K562 (cell line): ENCODE measurements around the gene RNF121. TPM values are rescaled to one million over a fixed set of nuclear protein-coding genes. Genes with fewer than 3 reads are reported as not detected.

ENCODE experiments used
- ATAC-seq: fragments of 200-7000 bp; cut with Tn5 transposase; 3 replicates; pipeline ENCODE4 v1.9.1; 2020; ENCODE audit warnings: moderate library complexity
- BruUV-seq: library from RNA; stranded (reverse); fragments of 400-500 nt; replicated peaks from 2 replicates; lab custom pipeline; 2021; lab: Mats Ljungman, UMichigan
- CTCF ChIA-PET: fragments of 300-600 bp; formaldehyde crosslinking; extraction: SDS; loops from one replicate; lab custom pipeline; 2021; ENCODE audit warnings: low intra/inter-chr PET ratio; lab: Yijun Ruan, JAX
- POLR2A ChIA-PET: fragments of 300-600, 350-650 bp; sonication (Branson Sonifier 250); formaldehyde crosslinking; extraction: SDS; loops from one replicate; lab custom pipeline; 2021; ENCODE audit warnings: antibody characterized with exemption, inconsistent platforms; lab: Yijun Ruan, JAX
- DNase-seq, 4 experiments: peaks; one replicate each; pipeline versions ENCODE4 v3.0.0 to v3.0.0-alpha.2; 2011 to 2018; ENCODE audit warnings: low spot score in 3 of 4, mixed read lengths in 3 of 4; ENCODE audit errors: extremely low read depth in 1 of 4
- FAIRE-seq: peaks from 2 replicates; lab custom pipeline; 2011; peaks lifted over from hg19 to GRCh38; lab: Jason Lieb, UNC
- H2AFZ ChIP-seq: 2 replicates; pipeline ENCODE4 v1.6.0; 2011; ENCODE audit warnings: low read depth, low read length, control low read depth, inconsistent platforms
- H3K27ac ChIP-seq: fragments of 200-600 bp; 3 replicates; pipeline ENCODE4 v1.8.0; 2011; ENCODE audit warnings: low read depth, mild to moderate bottlenecking, control low read depth, inconsistent platforms, low read length, moderate library complexity, mixed read lengths; ENCODE audit errors: extremely low read depth
- H3K27me3 ChIP-seq, 2 experiments: fragments of 300-600 bp in 1 of 2; 2 replicates in 1 of 2; 3 replicates in 1 of 2; pipeline versions ENCODE4 v1.6.0 to v1.8.0; 2011; ENCODE audit warnings: inconsistent platforms in 2 of 2, low read length in 2 of 2, mild to moderate bottlenecking in 1 of 2, mixed read lengths in 1 of 2, moderate library complexity in 1 of 2; ENCODE audit not compliant: control insufficient read depth in 2 of 2, insufficient read depth in 2 of 2
- H3K36me3 ChIP-seq: fragments of 300-600 bp; 3 replicates; pipeline ENCODE4 v1.8.0; 2011; ENCODE audit warnings: mild to moderate bottlenecking, low read length, inconsistent platforms; ENCODE audit not compliant: control insufficient read depth, insufficient read depth
- H3K4me1 ChIP-seq, 2 experiments: fragments of 200-600 bp in 1 of 2; replicated peaks in 1 of 2; 2 replicates in 1 of 2; 3 replicates in 1 of 2; pipeline versions ENCODE4 v1.5.1 to v1.8.0; 2011; ENCODE audit warnings: inconsistent platforms in 2 of 2, low read length in 2 of 2, mild to moderate bottlenecking in 1 of 2, mixed read lengths in 1 of 2, moderate library complexity in 1 of 2; ENCODE audit not compliant: control insufficient read depth in 2 of 2, insufficient read depth in 2 of 2
- H3K4me2 ChIP-seq: 2 replicates; pipeline ENCODE4 v1.6.1; 2011; ENCODE audit warnings: low read length, control low read depth, inconsistent platforms, mixed read lengths; ENCODE audit not compliant: insufficient read depth
- H3K4me3 ChIP-seq: fragments of 200-600 bp; sonication (generic), shearing (Covaris generic); 2 replicates; pipeline ENCODE4 v1.5.1; 2016; ENCODE audit warnings: control low read depth, inconsistent platforms
- H3K79me2 ChIP-seq: fragments of 200-600 bp; 3 replicates; pipeline ENCODE4 v1.8.0; 2011; ENCODE audit warnings: low read length, inconsistent platforms; ENCODE audit not compliant: control insufficient read depth, insufficient read depth
- H3K9ac ChIP-seq, 2 experiments: 2 replicates each; pipeline versions ENCODE4 v1.6.0 to v1.6.1; 2011; ENCODE audit warnings: low read depth in 2 of 2, low read length in 2 of 2, control low read depth in 1 of 2, inconsistent platforms in 1 of 2, mild to moderate bottlenecking in 1 of 2, mixed read lengths in 1 of 2; ENCODE audit not compliant: insufficient read depth in 1 of 2
- H3K9me1 ChIP-seq: one replicate; pipeline ENCODE4 v1.6.0; 2011; ENCODE audit warnings: inconsistent platforms, mild to moderate bottlenecking, low read length, moderate library complexity; ENCODE audit not compliant: control insufficient read depth, insufficient read depth
- H3K9me3 ChIP-seq: replicated peaks from 2 replicates; pipeline ENCODE4 v1.5.1; 2011; ENCODE audit warnings: low read depth, low read length, inconsistent platforms; ENCODE audit not compliant: control insufficient read depth, insufficient read depth
- H4K20me1 ChIP-seq: replicated peaks from 2 replicates; pipeline ENCODE4 v1.6.1; 2011; ENCODE audit warnings: low read length, inconsistent platforms, mixed read lengths; ENCODE audit not compliant: control insufficient read depth, insufficient read depth
- ARNT ChIP-seq, 2 experiments: fragments of 450-650 bp; IDR thresholded peaks; 2 replicates each; pipeline ENCODE4 v1.6.1; 2016; ENCODE audit warnings: mild to moderate bottlenecking in 1 of 2
- CHD1 ChIP-seq: fragments of 200-600 bp; sonication (generic); IDR thresholded peaks from one replicate; pipeline ENCODE4 v1.6.1; 2012; ENCODE audit warnings: mild to moderate bottlenecking, moderate library complexity, low read length, inconsistent platforms
- ESRRA ChIP-seq: fragments of 450-650 bp; IDR thresholded peaks from 2 replicates; pipeline ENCODE4 v1.6.1; 2014; ENCODE audit warnings: low read depth, mild to moderate bottlenecking, moderate library complexity, borderline replicate concordance
- GTF2E2 ChIP-seq: fragments of 200-800 bp; sonication (Bioruptor generic); IDR thresholded peaks from 2 replicates; pipeline ENCODE4 v1.6.1; 2016; ENCODE audit warnings: missing genetic modification characterization, missing compliant biosample characterization
- HNRNPLL ChIP-seq: fragments of 200-400 bp; formaldehyde crosslinking; IDR thresholded peaks from 2 replicates; pipeline ENCODE4 v1.6.1; 2017; ENCODE audit warnings: low read length, low read depth, mild to moderate bottlenecking; ENCODE audit not compliant: poor library complexity, severe bottlenecking
- HNRNPUL1 ChIP-seq: fragments of 200-400 bp; formaldehyde crosslinking; IDR thresholded peaks from 2 replicates; pipeline ENCODE4 v1.6.1; 2017; ENCODE audit warnings: low read length
- HSF4 ChIP-seq: fragments of 250-450 bp; sonication (Bioruptor Pico); IDR thresholded peaks from 2 replicates; pipeline ENCODE4 v2.1.2; 2022; ENCODE audit warnings: mild to moderate bottlenecking, moderate library complexity, borderline replicate concordance
- KAT7 ChIP-seq: sonication (generic); formaldehyde crosslinking; IDR thresholded peaks from 2 replicates; pipeline ENCODE4 v1.8.0; 2022; ENCODE audit warnings: missing genetic modification reagents, mild to moderate bottlenecking, borderline replicate concordance
- MXI1 ChIP-seq: IDR thresholded peaks from 2 replicates; pipeline ENCODE4 v1.6.1; 2011; ENCODE audit warnings: low read depth, mild to moderate bottlenecking, improper control_type of control experiment, low read length
- NFYB ChIP-seq: IDR thresholded peaks from 2 replicates; pipeline ENCODE4 v1.6.1; 2011; ENCODE audit warnings: mild to moderate bottlenecking, moderate library complexity; ENCODE audit not compliant: insufficient read length; ENCODE audit errors: extremely low read depth
- STAG1 ChIP-seq: sonication (generic); formaldehyde crosslinking; IDR thresholded peaks from 2 replicates; pipeline ENCODE4 v1.5.0; 2020; ENCODE audit warnings: missing genetic modification reagents, borderline replicate concordance
- TAF9B ChIP-seq: fragments of 450-650 bp; IDR thresholded peaks from 2 replicates; pipeline ENCODE4 v1.6.1; 2018; ENCODE audit warnings: mild to moderate bottlenecking; ENCODE audit not compliant: partially characterized antibody
- WGBS: fragments of 100-300 bp; shearing (Covaris generic); methylation state at CpG from one replicate; pipeline ENCODE4 v1.1.6; 2016; ENCODE audit warnings: low coverage, mixed read lengths; ENCODE audit not compliant: insufficient coverage; ENCODE audit errors: missing lambda C conversion rate; 5-methylcytosine and 5-hydroxymethylcytosine counted together
- in situ Hi-C: fragments of 300-500 bp; cut with MboI; formaldehyde crosslinking; loops from 4 replicates; pipeline ENCODE4 v1.15.0; 2018; ENCODE audit warnings: inconsistent platforms, mixed read lengths
- intact Hi-C: fragments of 100-400 bp; cut with micrococcal nuclease; formaldehyde crosslinking; loops from 2 replicates; pipeline ENCODE4 v1.14.2; 2022
- polyA plus RNA-seq, 8 experiments: library from polyadenylated mRNA; depleted of rRNA in 4 of 8; stranded (reverse) in 5 of 8; unstranded in 3 of 8; fragments of >200 nt; fragmentation: Nextera tagmentation in 2 of 8; fragmentation: Illumina TruSeq in 1 of 8; extraction: Ambion mirVana in 2 of 8; extraction: Trizol in 1 of 8; gene quantifications; 2 replicates each; pipeline versions ENCODE4 v1.2.1 to v1.2.3, GENCODE V29; 2011 to 2014; ENCODE audit warnings: inconsistent platforms in 1 of 8, missing spikeins in 1 of 8
- total RNA-seq, 7 experiments: library from RNA; depleted of rRNA in 6 of 7; stranded (reverse); fragments of >200 nt in 6 of 7; fragmentation: Illumina TruSeq in 2 of 7; extraction: Trizol in 2 of 7; gene quantifications; 2 replicates each; pipeline versions ENCODE4 v1.2.1 to v1.2.3, GENCODE V29; 2011 to 2021; ENCODE audit warnings: low replicate concordance in 1 of 7
- TF ChIP-seq, protein P1 (sequence below): fragments of 250-450 bp; sonication (Bioruptor Pico); IDR thresholded peaks from 2 replicates; pipeline ENCODE4 v1.5.0; 2020; ENCODE audit warnings: mild to moderate bottlenecking, borderline replicate concordance
- TF ChIP-seq, protein P2 (sequence below): fragments of 250-450 bp; sonication (Bioruptor Pico); IDR thresholded peaks from 2 replicates; pipeline ENCODE4 v1.8.0; 2021; ENCODE audit warnings: mild to moderate bottlenecking, moderate library complexity
- TF ChIP-seq, protein P3 (sequence below): fragments of 250-450 bp; sonication (Bioruptor Pico); IDR thresholded peaks from 2 replicates; pipeline ENCODE4 v1.6.1; 2021; ENCODE audit warnings: mild to moderate bottlenecking
- TF ChIP-seq, protein P4 (sequence below): fragments of 450-650 bp; formaldehyde crosslinking; IDR thresholded peaks from 2 replicates; pipeline ENCODE4 v1.4.0; 2020; ENCODE audit warnings: mild to moderate bottlenecking, moderate library complexity

Gene RNF121
- total and polyA plus RNA-seq, 9 of the 15 experiments (the other 6 are each of a cell fraction or from before 2014, with no cell fraction given): 8.0 to 63.4 (median 20.5) TPM

DNA sequence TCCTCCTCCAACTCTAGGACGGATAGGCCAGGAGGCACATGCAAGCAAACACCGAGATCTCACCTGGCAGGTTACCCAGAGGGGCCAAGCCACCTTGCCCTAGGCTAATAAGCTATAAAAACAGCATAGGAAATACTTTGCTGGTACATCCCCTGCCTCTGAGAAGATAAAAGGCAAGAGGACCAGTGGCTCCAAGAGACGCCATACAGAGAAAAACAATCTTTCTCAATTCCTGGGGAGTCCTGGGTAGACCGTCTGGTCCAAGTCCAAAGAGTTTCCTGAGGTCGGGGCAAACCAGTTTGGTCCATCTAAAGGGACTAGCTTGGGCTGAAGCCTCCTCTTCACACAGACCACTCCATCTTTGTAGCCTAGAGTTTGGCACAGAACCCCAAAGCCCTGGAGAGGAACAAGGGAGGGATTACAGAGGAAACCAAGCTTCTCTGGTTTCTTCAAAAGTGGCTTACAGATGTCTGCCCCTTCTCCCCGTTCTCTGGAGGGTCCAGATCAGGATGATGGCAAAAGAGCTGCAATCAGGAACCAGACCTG, 111.1 kb downstream of the RNF121 start:
- in situ Hi-C loops: no loop called here
- WGBS: 71% methylated on average over 6 of the region's 6 CpGs
- Histone ChIP-seq H4K20me1 (0 out of 2 replicates have a peak, but pooled peaks cover 10% of the 10 kb centered on the region), H3K9me3 (no peaks in the 10 kb centered on the region), H3K9ac (peak overlapping the region; percentile 43 to 71; a peak in 3 of 4 replicates), H2AFZ (no peak overlapping the region), H3K79me2 (peaks cover 68% of the 10 kb centered on the region), H3K4me1 (peaks cover 26 to 30% of the 10 kb centered on the region in 2 experiments), H3K27me3 (no peaks in the 10 kb centered on the region), H3K9me1 (peaks cover 3% of the 10 kb centered on the region), H3K36me3 (peaks cover 16% of the 10 kb centered on the region), H3K4me3 (no peak overlapping the region), H3K27ac (peak overlapping the region; percentile 78; the same call in 2 of the 3 replicates), H3K4me2 (0 out of 2 replicates have a peak overlapping the region, but pooled peaks have one; percentile 88)
- DNase-seq: no peak
- ChIA-PET CTCF (no interaction called here), POLR2A (interaction anchor here (0.6 to 2.0 kb wide), 9 partner anchors 8 to 54 kb away, joined by 3 to 5 read pairs (median 3); no protein-coding TSS in a partner anchor)
- intact Hi-C loops: loop anchor here (2.0 kb wide), 1 partner anchor 41 kb away; the partner anchor contains the start of genes LRRC51 and NUMA1
- BruUV-seq: no TSS peak
- no peak for FAIRE-seq
- ATAC-seq: no peak
- TF ChIP-seq ARNT (IDR thresholded peaks at IDR 0.05) (no peak), CHD1 (no peak), HNRNPUL1 (no peak), GTF2E2 (no peak), HSF4 (CRISPR knock-in tag) (no peak), STAG1 (CRISPR knock-in tag) (no peak), HNRNPLL (no peak), ESRRA (no peak), KAT7 (CRISPR knock-in tag) (no peak), MXI1 (no peak), NFYB (no peak), TAF9B (no peak)
- TF ChIP-seq, protein P1, sequence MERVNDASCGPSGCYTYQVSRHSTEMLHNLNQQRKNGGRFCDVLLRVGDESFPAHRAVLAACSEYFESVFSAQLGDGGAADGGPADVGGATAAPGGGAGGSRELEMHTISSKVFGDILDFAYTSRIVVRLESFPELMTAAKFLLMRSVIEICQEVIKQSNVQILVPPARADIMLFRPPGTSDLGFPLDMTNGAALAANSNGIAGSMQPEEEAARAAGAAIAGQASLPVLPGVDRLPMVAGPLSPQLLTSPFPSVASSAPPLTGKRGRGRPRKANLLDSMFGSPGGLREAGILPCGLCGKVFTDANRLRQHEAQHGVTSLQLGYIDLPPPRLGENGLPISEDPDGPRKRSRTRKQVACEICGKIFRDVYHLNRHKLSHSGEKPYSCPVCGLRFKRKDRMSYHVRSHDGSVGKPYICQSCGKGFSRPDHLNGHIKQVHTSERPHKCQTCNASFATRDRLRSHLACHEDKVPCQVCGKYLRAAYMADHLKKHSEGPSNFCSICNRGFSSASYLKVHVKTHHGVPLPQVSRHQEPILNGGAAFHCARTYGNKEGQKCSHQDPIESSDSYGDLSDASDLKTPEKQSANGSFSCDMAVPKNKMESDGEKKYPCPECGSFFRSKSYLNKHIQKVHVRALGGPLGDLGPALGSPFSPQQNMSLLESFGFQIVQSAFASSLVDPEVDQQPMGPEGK (CRISPR knock-in tag): no peak
- TF ChIP-seq, protein P2, sequence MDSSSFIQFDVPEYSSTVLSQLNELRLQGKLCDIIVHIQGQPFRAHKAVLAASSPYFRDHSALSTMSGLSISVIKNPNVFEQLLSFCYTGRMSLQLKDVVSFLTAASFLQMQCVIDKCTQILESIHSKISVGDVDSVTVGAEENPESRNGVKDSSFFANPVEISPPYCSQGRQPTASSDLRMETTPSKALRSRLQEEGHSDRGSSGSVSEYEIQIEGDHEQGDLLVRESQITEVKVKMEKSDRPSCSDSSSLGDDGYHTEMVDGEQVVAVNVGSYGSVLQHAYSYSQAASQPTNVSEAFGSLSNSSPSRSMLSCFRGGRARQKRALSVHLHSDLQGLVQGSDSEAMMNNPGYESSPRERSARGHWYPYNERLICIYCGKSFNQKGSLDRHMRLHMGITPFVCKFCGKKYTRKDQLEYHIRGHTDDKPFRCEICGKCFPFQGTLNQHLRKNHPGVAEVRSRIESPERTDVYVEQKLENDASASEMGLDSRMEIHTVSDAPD: no peak
- TF ChIP-seq, protein P3, sequence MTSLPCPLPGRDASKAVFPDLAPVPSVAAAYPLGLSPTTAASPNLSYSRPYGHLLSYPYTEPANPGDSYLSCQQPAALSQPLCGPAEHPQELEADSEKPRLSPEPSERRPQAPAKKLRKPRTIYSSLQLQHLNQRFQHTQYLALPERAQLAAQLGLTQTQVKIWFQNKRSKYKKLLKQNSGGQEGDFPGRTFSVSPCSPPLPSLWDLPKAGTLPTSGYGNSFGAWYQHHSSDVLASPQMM (CRISPR knock-in tag): no peak
- TF ChIP-seq, protein P4, sequence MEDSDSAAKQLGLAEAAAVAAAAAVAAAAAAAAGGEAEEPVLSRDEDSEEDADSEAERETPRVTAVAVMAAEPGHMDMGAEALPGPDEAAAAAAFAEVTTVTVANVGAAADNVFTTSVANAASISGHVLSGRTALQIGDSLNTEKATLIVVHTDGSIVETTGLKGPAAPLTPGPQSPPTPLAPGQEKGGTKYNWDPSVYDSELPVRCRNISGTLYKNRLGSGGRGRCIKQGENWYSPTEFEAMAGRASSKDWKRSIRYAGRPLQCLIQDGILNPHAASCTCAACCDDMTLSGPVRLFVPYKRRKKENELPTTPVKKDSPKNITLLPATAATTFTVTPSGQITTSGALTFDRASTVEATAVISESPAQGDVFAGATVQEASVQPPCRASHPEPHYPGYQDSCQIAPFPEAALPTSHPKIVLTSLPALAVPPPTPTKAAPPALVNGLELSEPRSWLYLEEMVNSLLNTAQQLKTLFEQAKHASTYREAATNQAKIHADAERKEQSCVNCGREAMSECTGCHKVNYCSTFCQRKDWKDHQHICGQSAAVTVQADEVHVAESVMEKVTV (CRISPR knock-in tag): no peak
